Activated CD4-positive, alpha-beta T cell treated with anti-CD3 and anti-CD28 coated beads, Interleukin-2, amount 50 U/mL, for 1 hour (primary cell): ENCODE data around the gene FGA.

Source experiments
- DNase-seq: peaks from one replicate; pipeline ENCODE4 v3.0.0-alpha.2; 2020

FGA gene

GRCh38 chr4:154590329-154591006 is at the start of gene FGA:
FGA (minus strand) TSS chr4:154590742; CDS start chr4:154590687, 55 bp downstream.
- no peak for DNase-seq

GRCh38 chr4:154634058-154634457 is 43.5 kb upstream of the FGA start:
- no peak for DNase-seq

GRCh38 chr4:154631828-154632227 is 41.3 kb upstream of the FGA start:
- no peak for DNase-seq

- no peak for DNase-seq
Observed at GRCh38 chr4:154630324-154630723, 39.8 kb upstream of the FGA start.

GRCh38 chr4:154626793-154627484 is 36.4 kb upstream of the FGA start:
- peak; percentile 27 for DNase-seq

- DNase-seq = no peak
Observed at GRCh38 chr4:154625971-154626370, 35.4 kb upstream of the FGA start.

GRCh38 chr4:154623995-154624394 is 33.5 kb upstream of the FGA start:
- no peak for DNase-seq

GRCh38 chr4:154623436-154623835 is 32.9 kb upstream of the FGA start:
- DNase-seq = no peak

GRCh38 chr4:154622598-154622997 is 32.1 kb upstream of the FGA start:
- no peak for DNase-seq

- no peak for DNase-seq
Observed at GRCh38 chr4:154620111-154620510, 29.6 kb upstream of the FGA start.

GRCh38 chr4:154618708-154619315 is 28.3 kb upstream of the FGA start:
- peak; percentile 32 for DNase-seq

- no peak for DNase-seq
Observed at GRCh38 chr4:154617820-154618317, 27.3 kb upstream of the FGA start.

- DNase-seq = no peak
Observed at GRCh38 chr4:154616731-154617130, 26.2 kb upstream of the FGA start.

GRCh38 chr4:154616287-154616686 is 25.7 kb upstream of the FGA start:
- DNase-seq = no peak

GRCh38 chr4:154615211-154615610 is 24.7 kb upstream of the FGA start:
- no peak for DNase-seq

GRCh38 chr4:154614306-154614705 is 23.8 kb upstream of the FGA start:
- DNase-seq = no peak

- no peak for DNase-seq
Observed at GRCh38 chr4:154612472-154613414, 22.2 kb upstream of the FGA start, which contains the start of gene FGG. FGG (minus strand) TSS chr4:154612656; CDS start chr4:154612609, 47 bp downstream.

GRCh38 chr4:154611833-154612232 is 21.3 kb upstream of the FGA start:
- no peak for DNase-seq

GRCh38 chr4:154610582-154610981 is 20.0 kb upstream of the FGA start:
- no peak for DNase-seq

GRCh38 chr4:154609532-154609931 is 19.0 kb upstream of the FGA start:
- no peak for DNase-seq

- DNase-seq = no peak
Observed at GRCh38 chr4:154608361-154609252, 18.1 kb upstream of the FGA start.
